Activated CD4-positive, alpha-beta T cell treated with anti-CD3 and anti-CD28 coated beads, Interleukin-2, amount 50 U/mL, for 48 hours (primary cell): ENCODE results near the gene CYP19A1.

Experiments used
- DNase-seq, 2 experiments: peaks; one replicate each; pipeline ENCODE4 v3.0.0-alpha.2; 2020

The CYP19A1 gene

GRCh38 chr15:51356983-51357382 is 18.6 kb upstream of the CYP19A1 start:
- DNase-seq: no peak

GRCh38 chr15:51356147-51356546 is 17.8 kb upstream of the CYP19A1 start:
- no peak for DNase-seq

GRCh38 chr15:51355096-51355495 is 16.7 kb upstream of the CYP19A1 start:
- DNase-seq: no peak

- no peak for DNase-seq
Measured at GRCh38 chr15:51353976-51354375, 15.6 kb upstream of the CYP19A1 start.

GRCh38 chr15:51350723-51351122 is 12.3 kb upstream of the CYP19A1 start:
- DNase-seq: no peak

- DNase-seq: no peak
Measured at GRCh38 chr15:51349156-51349844, 10.9 kb upstream of the CYP19A1 start.

GRCh38 chr15:51348688-51349087 is 10.3 kb upstream of the CYP19A1 start:
- no peak for DNase-seq

- DNase-seq: no peak
Measured at GRCh38 chr15:51346136-51346535, 7.7 kb upstream of the CYP19A1 start.

- no peak for DNase-seq
Measured at GRCh38 chr15:51343466-51343865, 5.1 kb upstream of the CYP19A1 start.

GRCh38 chr15:51342227-51342999 is 4.0 kb upstream of the CYP19A1 start:
- no peak for DNase-seq

GRCh38 chr15:51341366-51342226 is 3.2 kb upstream of the CYP19A1 start, which contains the start of gene GLDN:
TSS of gene GLDN (plus strand) at chr15:51341655. CDS start at chr15:51341685, 30 bp downstream.
- DNase-seq: no peak

- DNase-seq: no peak
Measured at GRCh38 chr15:51335538-51336410, 2.6 kb downstream of the CYP19A1 start.

- DNase-seq: no peak
Measured at GRCh38 chr15:51335087-51335486, 3.3 kb downstream of the CYP19A1 start.

- DNase-seq: no peak
Measured at GRCh38 chr15:51334011-51334451, 4.4 kb downstream of the CYP19A1 start.

- no peak for DNase-seq
Measured at GRCh38 chr15:51333571-51333970, 4.8 kb downstream of the CYP19A1 start.

- no peak for DNase-seq
Measured at GRCh38 chr15:51332206-51333147, 5.9 kb downstream of the CYP19A1 start.

- no peak for DNase-seq
Measured at GRCh38 chr15:51331141-51331540, 7.3 kb downstream of the CYP19A1 start.

GRCh38 chr15:51328926-51329325 is 9.5 kb downstream of the CYP19A1 start:
- DNase-seq: no peak

GRCh38 chr15:51327081-51327480 is 11.3 kb downstream of the CYP19A1 start:
- DNase-seq: no peak

GRCh38 chr15:51325167-51325566 is 13.2 kb downstream of the CYP19A1 start:
- no peak for DNase-seq

- DNase-seq: no peak
Measured at GRCh38 chr15:51323749-51324148, 14.6 kb downstream of the CYP19A1 start.
